Right atrium auricular region (tissue), 2 donors: ENCODE data around the gene MXRA7. TPM values are rescaled to one million over a fixed set of nuclear protein-coding genes. Genes with fewer than 3 reads are reported as not detected.
"Not testable (repeated sequence)": the region's sequence is repeated elsewhere in the genome, so short reads cannot be mapped to it uniquely, and the experiment has no call there.

Experiments used
- DNase-seq: peaks from one replicate; pipeline ENCODE4 v3.0.0-alpha.2; 2019; ENCODE audit warnings: low spot score
- H3K27ac ChIP-seq, 2 donors: fragments of 200-600 bp; sonication (generic); 1 replicate in 1 of 2; 2 replicates in 1 of 2; pipeline ENCODE4 v1.5.1; 2016 to 2019
- H3K27me3 ChIP-seq, 2 donors: fragments of 200-600 bp; sonication (generic); one replicate each; pipeline versions ENCODE4 v1.5.1 to v1.6.0; 2017 to 2019
- H3K36me3 ChIP-seq: fragments of 200-600 bp; sonication (generic); one replicate; pipeline ENCODE4 v1.5.1; 2016
- H3K4me1 ChIP-seq, 2 donors: fragments of 200-600 bp; sonication (generic); one replicate each; pipeline versions ENCODE4 v1.5.1 to v1.6.0; 2017 to 2019
- H3K4me3 ChIP-seq, 2 donors: fragments of 200-600 bp; sonication (generic); 1 replicate in 1 of 2; 2 replicates in 1 of 2; pipeline ENCODE4 v1.5.1; 2017 to 2019; ENCODE audit warnings: mild to moderate bottlenecking in 1 of 2, moderate library complexity in 1 of 2
- H3K9me3 ChIP-seq, 2 donors: fragments of 200-600 bp; sonication (generic); one replicate each; pipeline ENCODE4 v1.5.1; 2019
- total RNA-seq, 2 donors: library from RNA; depleted of rRNA; stranded (reverse); fragments of >200 nt; gene quantifications; one replicate each; pipeline ENCODE4 v1.1.0, GENCODE V29; 2016
- TF ChIP-seq, protein P1 (sequence below), 2 donors: fragments of 200-600 bp; sonication (generic); IDR thresholded peaks; one replicate each; pipeline ENCODE4 v1.5.1; 2019; ENCODE audit warnings: antibody characterized with exemption in 2 of 2

Gene MXRA7
- total RNA-seq, 2 donors from 2014 or later, result 440 to 644 TPM

- no peaks in the 10 kb centered on the region for H3K9me3 ChIP-seq
- H3K4me1 ChIP-seq, result peaks cover 0 to 55% of the 10 kb centered on the region in 2 donors
- peaks cover 65% of the 10 kb centered on the region for H3K36me3 ChIP-seq
- no peak overlapping the region for H3K4me3 ChIP-seq
- no peaks in the 10 kb centered on the region for H3K27me3 ChIP-seq
- TF ChIP-seq, protein P1, sequence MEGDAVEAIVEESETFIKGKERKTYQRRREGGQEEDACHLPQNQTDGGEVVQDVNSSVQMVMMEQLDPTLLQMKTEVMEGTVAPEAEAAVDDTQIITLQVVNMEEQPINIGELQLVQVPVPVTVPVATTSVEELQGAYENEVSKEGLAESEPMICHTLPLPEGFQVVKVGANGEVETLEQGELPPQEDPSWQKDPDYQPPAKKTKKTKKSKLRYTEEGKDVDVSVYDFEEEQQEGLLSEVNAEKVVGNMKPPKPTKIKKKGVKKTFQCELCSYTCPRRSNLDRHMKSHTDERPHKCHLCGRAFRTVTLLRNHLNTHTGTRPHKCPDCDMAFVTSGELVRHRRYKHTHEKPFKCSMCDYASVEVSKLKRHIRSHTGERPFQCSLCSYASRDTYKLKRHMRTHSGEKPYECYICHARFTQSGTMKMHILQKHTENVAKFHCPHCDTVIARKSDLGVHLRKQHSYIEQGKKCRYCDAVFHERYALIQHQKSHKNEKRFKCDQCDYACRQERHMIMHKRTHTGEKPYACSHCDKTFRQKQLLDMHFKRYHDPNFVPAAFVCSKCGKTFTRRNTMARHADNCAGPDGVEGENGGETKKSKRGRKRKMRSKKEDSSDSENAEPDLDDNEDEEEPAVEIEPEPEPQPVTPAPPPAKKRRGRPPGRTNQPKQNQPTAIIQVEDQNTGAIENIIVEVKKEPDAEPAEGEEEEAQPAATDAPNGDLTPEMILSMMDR (IDR thresholded peaks at IDR 0.05), result peak; percentile 78 to 91
- DNase-seq, result peak; percentile 84
- peak overlapping the region; percentile 78 to 79 for H3K27ac ChIP-seq
These were observed 4.2 kb upstream of the MXRA7 start for GRCh38 chr17:76714822-76715495.

DNA sequence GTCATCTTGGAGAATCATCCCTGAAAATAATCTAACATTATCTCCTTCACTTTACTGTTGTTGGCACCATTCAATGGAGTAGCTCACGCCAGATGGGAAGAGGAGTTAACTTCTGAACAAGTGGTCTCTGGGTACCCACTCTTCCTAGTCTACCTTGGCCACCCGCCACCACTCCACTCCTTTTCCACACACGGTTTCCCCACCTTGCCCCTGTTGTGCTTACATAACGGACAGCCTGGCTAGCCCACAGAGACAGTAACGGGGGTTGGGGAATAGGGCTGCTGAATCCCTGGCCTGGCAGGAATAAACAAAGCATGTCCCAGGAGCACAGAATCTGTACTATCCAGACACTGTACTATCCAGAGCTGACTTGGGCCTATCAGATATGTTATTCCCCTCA, 3.6 kb upstream of the MXRA7 start:
- no peaks in the 10 kb centered on the region for H3K27me3 ChIP-seq
- H3K36me3 ChIP-seq, result peaks cover 59% of the 10 kb centered on the region
- H3K27ac ChIP-seq, result peak overlapping the region; percentile 78 to 79
- H3K9me3 ChIP-seq, result no peaks in the 10 kb centered on the region
- TF ChIP-seq, protein P1 (IDR thresholded peaks at IDR 0.05), result no peak
- no peak overlapping the region for H3K4me3 ChIP-seq
- peaks cover 0 to 61% of the 10 kb centered on the region in 2 donors for H3K4me1 ChIP-seq
- DNase-seq, result no peak

DNA sequence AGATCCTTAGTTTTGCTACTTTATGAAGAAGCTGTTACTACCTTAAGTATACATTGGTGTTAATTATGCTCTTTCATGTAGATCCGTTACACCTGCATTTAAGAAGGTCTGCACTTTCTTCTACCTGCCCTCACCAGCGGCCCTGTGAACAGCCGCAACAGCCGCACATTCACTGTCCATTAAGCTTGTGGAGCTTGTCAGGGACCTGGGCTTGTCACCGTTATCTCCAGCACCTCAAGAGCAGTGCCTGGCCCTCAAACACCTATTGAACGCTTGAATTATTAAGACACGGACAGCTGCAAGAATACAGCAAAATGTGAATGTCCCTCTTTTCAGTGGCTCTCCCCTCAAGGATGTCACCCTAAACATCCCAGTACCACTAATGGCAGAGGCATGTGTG, 3.0 kb upstream of the MXRA7 start:
- no peak for DNase-seq
- peaks cover 0 to 66% of the 10 kb centered on the region in 2 donors for H3K4me1 ChIP-seq
- peaks cover 53% of the 10 kb centered on the region for H3K36me3 ChIP-seq
- TF ChIP-seq, protein P1 (IDR thresholded peaks at IDR 0.05), result no peak
- H3K27me3 ChIP-seq, result no peaks in the 10 kb centered on the region
- peak overlapping the region; percentile 78 to 79 for H3K27ac ChIP-seq
- no peak overlapping the region for H3K4me3 ChIP-seq
- no peaks in the 10 kb centered on the region for H3K9me3 ChIP-seq

DNA sequence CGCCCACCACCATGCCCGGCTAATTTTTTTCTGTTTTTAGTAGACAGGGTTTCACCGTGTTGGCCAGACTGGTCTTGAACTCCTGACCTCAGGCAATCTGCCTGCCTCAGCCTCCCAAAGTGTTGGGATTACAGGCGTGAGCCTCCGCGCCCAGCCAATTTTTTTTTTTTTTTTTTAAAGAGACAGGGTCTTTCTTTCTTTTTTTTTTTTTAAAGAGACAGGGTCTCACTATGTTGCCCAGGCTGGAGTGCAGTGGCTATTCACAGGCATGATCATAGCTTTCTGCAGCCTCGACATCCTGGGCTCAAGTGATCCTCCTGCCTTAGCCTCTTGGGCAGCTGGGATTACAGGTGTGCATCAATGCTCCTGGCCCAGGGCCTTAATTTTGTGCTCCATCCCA, 1.6 kb upstream of the MXRA7 start:
- Histone ChIP-seq H3K36me3 (peaks cover 39% of the 10 kb centered on the region), H3K27ac (peak overlapping the region; percentile 79 to 87), H3K4me1 (peaks cover 0 to 77% of the 10 kb centered on the region in 2 donors)
- H3K4me3 ChIP-seq, DNase-seq, H3K9me3 ChIP-seq, H3K27me3 ChIP-seq: not testable (repeated sequence)

- not testable (repeated sequence) for DNase-seq
These were observed 558 bp downstream of the MXRA7 start for GRCh38 chr17:76709951-76710862.

DNA sequence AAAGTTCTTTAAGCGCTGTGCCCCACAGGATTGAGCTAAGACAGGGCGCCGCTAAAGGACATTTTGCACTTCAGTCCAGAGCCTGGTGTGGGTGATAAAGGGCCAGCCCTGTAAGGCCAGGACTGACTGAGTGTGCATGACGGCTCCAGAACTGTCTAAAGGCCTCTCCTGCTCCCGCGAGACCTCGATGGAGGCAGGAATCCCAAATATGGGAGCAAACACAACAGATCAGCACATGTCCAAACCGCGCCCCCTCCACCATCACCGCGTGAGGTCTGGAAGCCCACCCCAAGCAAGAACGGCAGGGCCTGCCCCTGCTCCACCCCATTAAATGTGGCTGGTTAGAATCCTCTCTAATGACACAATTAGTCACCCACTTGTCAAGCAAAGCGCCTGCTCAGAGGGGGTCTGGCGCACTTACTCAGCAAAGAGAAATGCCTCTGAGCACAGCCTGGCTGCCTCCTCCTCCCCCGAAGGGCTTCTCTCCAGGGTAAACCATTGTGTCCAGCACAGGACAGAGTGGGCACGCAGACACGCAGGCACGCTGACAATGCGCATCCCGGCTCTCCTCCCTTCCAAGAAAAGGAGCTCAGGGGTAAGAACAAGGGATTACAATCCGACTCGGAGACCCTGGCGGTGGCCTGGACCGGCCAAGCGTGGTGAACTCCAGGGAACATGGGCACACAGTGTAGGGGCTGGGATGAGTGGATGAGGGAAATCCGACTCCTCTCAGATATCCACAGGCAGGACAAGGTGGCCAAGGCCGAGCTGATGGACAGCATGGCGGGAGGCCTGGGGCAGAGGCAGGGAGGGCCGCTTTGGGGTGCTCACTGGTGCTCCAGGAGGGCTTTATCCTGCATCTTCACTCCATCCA, 1.5 kb downstream of the MXRA7 start:
- DNase-seq, result peak; percentile 97
- Histone ChIP-seq H3K27me3 (no peaks in the 10 kb centered on the region), H3K4me1 (peaks cover 0 to 70% of the 10 kb centered on the region in 2 donors), H3K4me3 (peak overlapping the region; percentile 62 to 90), H3K36me3 (peaks cover 16% of the 10 kb centered on the region), H3K27ac (peak overlapping the region; percentile 98), H3K9me3 (no peaks in the 10 kb centered on the region)
- TF ChIP-seq, protein P1 (IDR thresholded peaks at IDR 0.05), result no peak

More at GRCh38 chr17:76709951-76710862, 558 bp downstream of the MXRA7 start:
- not testable (repeated sequence) for H3K27me3 ChIP-seq, H3K9me3 ChIP-seq
- Histone ChIP-seq H3K36me3 (peaks cover 18% of the 10 kb centered on the region), H3K27ac (peak overlapping the region; percentile 98), H3K4me1 (peaks cover 0 to 72% of the 10 kb centered on the region in 2 donors), H3K4me3 (peak overlapping the region; percentile 62 to 90)
